GM18951 (cell line): Measurements from ENCODE around the gene MMP3.

ENCODE experiments used
- POLR2A ChIP-seq: IDR thresholded peaks from 4 replicates; pipeline ENCODE4 v1.6.1; 2011; ENCODE audit warnings: mild to moderate bottlenecking; ENCODE audit not compliant: insufficient read length, insufficient read depth; ENCODE audit errors: extremely low read depth
- in situ Hi-C: fragments of 300-500 bp; cut with MboI; formaldehyde crosslinking; loops from one replicate; pipeline ENCODE4 v1.12.0; 2022; ENCODE audit warnings: low sequenced_read_pairs, mixed read lengths, inconsistent platforms; ENCODE audit not compliant: unreplicated experiment

The MMP3 gene

GRCh38 chr11:102792604-102793003 lies 50.8 kb downstream of the MMP3 start:
- TF ChIP-seq POLR2A = no peak
- in situ Hi-C loops = no loop called here

- no peak for TF ChIP-seq POLR2A
- in situ Hi-C loops = no loop called here
Observed at GRCh38 chr11:102791271-102792036, 52.0 kb downstream of the MMP3 start.

- in situ Hi-C loops = no loop called here
- no peak for TF ChIP-seq POLR2A
Observed at GRCh38 chr11:102788334-102788995, 54.9 kb downstream of the MMP3 start.
